NCI-H2171 (cell line): ENCODE measurements around the gene BABAM2.

Source experiments
- DNase-seq: peaks from one replicate; lab custom pipeline; 2025; lab: John Stamatoyannopoulos, UW

Gene BABAM2

DNA sequence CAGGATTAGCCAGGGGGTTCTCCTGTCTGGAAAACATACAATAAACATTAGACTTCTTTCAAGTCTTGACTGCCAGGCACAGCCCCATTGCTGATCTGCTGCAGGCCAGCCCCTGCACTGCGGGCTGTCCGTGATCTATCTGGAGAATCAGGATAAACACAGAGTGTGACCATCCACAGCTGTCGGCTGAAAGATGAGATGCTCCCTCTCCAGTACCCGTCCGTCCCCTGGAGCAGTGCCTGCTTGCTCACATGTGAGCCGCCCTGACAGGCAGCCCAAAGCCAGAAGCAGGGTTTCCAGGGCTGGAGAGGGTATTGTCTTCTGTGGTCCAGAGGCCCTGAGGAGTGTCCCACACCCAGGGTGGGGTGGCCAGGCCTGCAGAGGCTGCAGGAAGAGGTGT is 456.1 kb downstream of the BABAM2 start:
- DNase-seq, result no peak

DNA sequence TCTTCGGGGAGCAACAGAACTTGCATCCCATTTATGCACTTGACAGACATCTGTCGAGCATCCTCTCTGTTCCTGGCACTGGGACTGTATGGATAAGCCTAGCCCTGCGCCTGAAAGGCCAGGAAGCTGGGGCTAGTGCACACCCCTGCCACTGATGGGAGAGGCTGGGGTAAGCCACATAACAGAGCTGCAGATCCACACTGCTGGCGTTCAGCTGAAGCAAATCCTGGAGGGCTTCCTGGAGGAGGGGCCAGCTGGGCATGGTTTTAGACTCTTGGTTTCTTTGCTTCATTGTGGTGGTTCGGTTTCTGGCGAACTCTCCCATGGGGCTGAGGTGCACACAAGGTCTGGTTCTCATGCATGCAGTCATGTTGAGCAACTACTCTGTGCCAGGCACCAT is 456.7 kb downstream of the BABAM2 start:
- no peak for DNase-seq

DNA sequence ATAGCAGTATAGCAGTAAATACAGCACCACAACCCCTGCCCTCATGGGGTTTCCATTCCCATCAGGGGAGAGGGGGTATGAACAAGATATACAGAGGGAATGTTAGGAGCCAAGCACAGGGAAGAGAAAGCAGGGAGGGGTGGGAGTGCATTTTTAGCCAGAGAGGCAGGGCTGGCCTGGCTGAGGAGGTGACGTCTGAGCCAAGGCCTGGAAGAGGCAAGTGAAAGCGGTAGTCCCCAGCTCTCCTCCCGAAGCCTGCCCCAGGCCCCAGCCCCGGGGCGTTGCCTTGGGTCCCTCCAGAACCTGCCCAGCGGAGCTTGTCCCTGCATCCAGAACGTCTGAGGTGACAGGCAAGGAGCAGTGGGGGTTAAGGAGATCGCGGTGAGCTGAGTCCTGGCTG is 457.1 kb downstream of the BABAM2 start:
- no peak for DNase-seq

DNA sequence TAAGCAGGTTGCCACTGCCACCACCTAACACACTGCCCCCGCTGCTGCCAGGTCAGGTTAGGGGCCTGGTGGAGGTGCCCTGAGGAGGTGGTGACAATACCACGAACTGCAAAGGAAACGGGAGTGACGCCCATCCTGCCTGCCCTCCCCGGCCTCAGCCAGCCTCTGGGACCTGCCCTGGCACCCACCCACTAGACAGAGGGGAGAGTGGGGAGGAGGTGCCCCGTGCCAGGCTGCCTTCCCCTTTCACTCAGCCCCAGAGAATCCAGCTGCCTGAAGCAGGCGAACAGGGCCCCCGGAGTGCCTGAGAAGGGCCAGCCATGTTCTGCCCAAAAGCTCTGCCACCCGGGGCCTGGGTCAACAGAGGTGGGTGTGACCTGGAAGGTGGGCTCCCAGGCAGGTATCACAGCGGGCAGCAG is 457.6 kb downstream of the BABAM2 start:
- DNase-seq, result no peak

DNA sequence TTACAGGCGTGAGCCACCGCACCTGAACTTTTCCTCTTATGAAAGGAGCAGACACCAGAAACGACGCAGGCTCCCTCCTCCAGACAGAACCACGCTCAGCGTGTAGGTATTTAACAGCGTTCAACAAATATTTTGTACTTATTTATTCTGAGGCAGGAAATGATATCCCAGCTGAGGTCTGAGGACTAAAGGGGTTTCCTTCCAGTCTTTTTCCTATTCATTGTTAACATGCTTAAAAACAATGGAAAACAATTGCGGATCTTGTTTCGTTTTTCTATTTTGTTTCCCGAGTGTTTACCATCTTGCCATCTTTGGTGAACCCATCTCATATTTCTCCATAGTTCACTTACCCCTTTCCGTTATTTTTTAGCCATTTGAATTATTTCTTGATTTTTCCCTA is 458.4 kb downstream of the BABAM2 start:
- DNase-seq, result no peak

DNA sequence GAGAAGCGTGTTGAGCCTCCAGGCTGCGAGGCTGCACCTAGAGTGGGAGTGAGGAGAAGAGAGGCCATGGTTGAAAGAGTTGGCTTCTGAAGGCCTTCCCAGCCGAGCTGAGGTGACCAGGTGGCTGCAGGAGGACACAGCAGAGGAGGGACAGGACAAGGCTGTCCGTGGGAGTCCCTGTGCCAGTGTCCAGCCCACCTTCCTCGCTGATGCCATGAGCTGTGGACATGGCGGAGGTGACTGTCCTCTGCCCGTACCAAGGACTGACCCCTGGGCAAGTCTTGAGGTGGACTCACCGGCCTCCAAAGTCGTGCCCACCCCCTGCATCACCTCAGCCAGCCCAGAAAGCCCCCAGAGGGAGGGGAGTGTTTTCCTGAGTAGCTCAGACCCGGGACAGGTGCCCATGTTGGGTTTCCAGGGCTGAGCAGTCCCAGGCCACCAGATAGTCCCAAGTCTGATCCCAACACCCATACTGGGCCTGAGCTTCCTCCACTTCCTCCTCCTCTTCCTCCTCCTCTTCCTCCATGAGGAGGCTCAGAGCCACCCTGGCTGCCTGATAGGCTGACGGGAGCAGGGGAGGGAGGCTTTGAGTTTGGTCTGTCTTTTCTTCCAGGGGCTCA is 459.1 kb downstream of the BABAM2 start:
- DNase-seq, result no peak

DNA sequence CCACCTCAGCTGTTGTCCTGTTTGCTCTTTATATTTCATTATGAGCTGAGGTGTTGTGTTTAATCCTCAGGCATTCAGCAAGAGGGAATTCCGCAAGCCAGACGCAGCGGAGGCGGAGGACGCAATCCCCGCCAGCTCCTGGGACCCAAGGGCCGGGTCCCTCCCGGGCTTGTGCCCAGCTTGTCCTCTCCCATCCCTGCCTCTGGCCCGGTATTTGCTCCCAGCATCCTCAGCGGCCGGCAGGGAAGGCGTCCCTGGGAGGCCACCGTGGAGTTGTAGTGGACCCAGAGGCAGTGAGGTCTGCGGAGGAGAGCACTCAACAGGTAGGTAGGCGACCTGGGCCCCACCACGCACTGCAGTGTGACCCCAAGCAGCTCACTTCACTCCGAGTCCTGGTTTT is 459.7 kb downstream of the BABAM2 start:
- DNase-seq, result no peak

DNA sequence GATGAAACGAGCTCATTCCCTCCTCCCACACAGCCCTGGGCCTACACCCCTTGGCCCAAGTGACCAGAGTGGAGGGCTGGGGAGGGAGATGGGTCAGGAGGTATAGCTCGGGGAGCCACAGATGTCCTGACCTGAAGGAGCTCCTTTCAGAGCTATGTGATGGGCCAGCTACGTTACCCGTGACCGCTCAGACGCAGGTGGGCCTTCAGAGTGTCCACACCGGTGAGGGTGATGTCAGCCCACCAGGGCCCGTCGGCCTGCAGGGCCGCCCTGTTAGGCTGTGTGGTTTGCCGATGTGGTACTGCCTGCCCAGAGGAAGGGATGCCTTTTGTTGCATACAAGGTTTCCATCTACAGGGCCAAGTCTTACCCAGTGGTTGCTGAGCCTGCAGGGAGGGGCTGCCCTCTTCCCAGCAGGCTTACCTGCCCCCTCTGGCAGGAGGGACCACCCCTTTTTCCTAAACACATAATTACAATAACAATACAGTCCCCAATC is 460.3 kb downstream of the BABAM2 start:
- no peak for DNase-seq

DNA sequence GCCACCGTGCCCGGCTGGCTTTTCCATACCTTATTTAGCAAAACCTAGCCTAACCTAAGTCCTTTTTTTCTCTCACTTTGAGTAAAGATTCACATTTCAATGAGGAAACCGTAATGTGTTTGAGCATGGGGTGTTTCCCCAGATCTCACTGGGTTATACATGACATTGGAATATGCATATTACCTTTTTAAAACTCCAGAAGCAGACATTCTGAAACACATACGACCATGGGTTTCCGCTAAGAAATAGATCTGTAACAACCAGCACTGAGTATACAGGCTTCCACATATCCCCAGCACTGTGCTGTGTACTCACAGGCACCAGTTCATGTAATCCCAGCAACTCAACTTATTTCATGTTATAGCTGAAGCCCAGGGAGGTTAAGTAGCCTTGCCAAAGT is 461.1 kb downstream of the BABAM2 start:
- no peak for DNase-seq

DNA sequence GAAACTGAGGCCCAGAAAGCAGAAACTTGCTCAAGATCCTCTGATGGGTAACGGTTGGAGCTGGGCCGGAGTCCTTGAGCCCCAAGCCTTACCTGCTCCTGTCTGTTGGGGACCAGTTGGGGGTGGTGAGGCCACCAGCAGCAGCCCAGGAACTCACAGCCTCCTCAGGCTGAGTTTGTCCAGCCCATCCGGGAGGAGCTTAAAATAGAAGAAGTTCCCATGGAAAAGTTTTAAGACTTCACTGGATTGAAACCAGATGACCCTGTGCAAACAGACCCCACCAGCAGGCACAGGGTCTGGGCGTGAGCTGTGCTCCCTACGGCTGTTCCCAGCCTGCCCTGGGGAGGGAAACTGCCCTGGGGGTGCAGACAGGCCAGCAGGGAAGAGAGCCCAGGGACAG is 461.6 kb downstream of the BABAM2 start:
- no peak for DNase-seq

DNA sequence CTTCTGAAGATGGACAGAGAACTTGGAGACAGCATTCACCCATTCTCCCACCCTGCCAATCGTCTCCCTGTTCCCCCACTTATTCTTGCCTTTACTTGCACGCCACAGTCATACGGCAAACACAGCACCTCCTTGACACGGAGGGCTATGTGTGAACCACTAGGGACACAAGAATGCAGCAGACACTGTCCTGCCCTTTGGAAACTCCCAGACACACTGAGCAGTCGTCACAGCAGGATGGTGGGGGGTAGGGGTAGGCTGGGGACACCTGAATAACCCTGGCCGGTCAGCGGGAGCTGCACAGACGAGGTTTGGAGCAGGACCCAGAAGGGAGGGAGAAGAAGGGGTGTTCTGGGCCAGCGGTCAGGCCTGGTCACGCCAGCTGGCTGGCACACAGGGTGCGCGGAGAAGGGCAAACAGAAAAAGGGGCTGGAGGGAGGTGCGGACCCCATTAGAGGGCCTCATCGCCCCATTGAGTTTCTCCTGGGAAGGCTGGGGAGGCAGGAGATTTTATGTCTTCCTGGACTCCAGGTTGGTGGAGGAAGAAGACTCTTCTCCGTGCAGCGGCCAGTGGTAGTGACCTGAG is 462.2 kb downstream of the BABAM2 start:
- no peak for DNase-seq

DNA sequence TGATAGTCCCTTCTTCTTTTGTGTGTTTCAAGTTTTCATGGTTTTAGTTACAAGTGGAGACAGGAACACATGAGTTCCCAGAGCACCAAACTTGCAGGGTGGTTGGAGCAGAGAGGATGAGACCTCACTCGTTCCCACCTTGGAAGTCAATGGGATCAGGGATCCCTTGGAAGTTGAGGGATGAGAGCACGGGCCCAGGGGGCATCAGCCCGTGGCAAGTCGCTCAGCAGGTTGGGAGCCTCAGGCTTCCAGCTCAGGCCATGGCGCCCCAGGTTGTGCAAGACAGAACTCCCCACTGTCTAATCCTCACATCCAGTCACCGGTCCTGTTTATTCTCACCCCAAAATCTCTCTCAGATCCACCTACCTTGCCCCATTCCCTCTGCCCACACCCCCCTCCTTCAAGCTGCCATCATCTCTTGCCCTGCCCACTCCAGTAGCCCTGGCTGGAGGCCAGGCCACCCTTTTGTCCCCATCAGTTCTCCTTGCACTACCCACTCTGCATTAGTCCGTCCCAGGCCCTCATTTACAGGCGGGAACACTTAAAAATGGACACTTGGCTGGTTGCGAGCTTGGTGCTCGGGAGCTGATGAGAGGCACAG is 464.5 kb downstream of the BABAM2 start:
- no peak for DNase-seq

DNA sequence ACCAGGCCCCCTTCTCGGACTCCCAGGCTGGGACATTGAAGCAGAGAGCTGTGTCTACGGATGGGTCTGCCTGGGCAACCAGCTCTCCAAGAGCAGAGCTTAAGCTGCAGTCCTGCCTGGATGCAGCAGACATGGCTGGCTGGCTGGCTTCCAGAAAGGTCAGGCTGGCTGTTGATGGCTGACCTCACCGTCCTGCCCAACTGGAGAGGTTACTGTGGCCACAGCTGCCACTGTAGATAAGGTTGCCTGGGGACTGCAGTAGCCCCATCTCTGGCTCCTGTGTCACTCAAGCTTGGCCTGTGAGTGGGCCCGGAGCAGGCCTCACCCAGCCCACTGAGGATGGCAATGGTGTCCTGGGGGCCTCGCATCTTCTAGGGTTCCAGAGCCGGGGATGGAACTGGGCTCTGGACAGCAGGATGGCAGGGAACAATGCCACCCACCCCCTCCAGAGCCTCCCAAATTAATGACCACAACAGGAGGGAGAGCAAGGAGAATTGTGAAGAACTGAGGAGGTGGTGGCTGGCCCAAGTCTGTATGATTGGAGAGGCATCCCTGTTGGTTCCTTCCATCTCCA is 465.1 kb downstream of the BABAM2 start:
- DNase-seq, result no peak

DNA sequence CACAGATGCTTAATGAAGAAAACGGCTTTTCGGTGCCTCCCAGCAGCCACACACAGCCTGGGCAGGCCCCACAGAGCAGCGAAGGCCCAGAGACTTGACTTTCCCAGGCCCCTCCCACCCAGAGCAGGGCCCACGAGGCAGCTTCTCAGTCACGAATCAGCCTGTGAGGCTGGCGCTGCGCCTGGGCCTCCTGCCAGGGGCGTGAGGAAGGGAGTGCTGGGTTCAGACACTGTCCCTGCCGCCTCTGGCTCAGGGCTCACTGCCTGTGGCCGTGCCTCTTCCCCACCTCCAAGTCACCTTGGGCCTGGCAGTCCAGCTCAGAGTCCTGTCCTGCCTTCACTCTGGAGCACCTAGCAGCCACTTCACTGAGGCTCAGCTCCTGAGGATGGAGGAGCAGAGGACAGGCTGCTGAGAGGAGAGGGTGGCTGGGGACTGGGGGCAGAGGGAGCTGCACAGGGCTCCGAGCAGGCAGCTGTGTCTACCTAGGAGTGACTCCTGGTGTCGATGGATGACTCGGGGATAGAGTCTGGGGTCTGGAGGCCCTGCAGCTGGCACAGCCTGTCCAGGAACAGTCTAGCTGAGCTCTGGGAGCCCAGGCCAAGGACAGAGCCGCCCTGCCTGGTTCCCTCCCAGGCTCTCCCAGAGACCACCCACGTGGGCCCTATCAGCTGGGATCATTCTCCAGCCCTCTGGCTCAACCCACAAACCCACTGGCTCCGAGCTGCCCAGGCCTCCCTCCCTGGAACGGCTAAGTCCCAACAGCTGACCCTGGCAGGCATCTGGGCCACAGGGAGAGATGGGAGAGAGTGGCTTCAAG is 465.8 kb downstream of the BABAM2 start:
- DNase-seq, result no peak

DNA sequence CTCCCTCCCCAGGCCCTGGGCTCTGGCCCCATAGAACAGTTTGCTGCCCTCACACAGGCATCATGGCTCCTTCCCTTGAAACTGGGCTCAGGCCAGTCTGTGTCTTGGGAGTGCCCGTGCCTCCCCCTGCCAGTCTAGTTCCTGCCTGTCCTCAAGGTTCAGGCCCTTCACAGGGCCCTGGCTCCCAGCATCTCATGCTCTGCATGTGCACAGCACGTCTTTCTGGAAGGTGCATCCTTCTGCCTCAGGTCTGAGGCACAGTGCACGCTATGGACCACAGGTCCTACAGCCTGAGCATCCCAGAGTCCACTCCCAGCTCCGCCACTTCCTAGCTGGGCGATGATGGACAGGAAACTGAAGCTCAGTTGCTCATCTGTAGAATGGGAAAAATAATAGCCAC is 466.5 kb downstream of the BABAM2 start:
- DNase-seq, result no peak

DNA sequence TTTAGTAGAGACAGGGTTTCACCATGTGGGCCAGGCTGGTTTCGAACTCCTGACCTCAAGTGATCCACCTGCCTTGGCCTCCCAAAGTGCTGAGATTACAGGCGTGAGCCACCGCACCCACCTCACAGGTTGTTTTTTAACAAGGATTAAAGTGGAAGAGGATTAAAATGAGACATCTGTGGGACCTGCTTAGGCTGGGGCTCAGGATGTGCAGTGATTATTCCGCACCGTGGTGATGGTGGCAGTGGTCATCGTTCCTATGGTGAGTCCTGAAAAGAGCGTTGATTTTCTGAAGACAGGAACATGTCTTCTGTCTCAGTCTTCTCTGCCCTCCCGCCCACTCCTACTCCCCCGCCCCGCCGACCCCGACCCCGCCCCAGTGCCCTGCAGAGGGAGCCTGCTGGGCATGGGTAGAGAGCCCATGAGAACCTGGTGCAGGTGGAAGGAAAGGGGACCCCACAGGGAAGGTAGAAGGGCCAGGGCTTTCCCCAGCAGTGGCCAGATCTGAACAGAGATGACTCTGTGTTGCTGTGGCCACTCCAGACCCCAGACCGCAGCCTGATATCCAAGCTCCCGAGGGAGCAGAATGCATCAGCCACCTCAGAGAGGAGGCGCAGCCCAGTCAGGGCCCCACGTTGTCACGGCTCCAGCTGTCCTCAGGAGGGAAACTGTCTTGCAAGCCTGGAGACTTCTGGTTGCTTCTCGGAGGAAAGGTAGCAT is 467.6 kb downstream of the BABAM2 start:
- no peak for DNase-seq

DNA sequence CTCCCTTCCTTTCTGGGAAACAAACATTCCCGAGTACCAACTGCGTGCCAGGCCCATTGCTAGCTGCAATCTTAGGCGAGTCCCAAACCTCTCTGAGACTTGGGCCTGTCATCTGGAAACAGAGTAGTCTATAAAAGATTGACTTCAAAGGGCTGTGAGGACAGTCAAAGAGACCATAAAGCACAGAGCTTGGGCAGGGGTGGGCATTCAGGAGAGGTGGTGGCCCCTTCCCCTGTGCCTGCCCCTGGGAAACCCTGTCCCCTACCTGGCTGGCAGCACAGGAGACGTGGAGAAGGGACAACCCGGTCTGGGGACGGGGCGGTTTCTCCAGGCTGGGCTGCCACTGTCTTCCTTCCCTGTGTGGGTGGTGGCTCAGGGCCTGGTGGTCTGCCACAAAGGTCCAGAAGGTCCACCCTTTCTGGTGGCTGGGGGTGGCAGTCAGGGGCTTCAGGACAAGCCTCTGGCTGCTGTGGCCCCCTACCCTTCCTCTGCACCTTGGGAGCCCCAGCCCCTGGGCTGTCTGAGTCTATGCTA is 468.2 kb downstream of the BABAM2 start:
- no peak for DNase-seq

DNA sequence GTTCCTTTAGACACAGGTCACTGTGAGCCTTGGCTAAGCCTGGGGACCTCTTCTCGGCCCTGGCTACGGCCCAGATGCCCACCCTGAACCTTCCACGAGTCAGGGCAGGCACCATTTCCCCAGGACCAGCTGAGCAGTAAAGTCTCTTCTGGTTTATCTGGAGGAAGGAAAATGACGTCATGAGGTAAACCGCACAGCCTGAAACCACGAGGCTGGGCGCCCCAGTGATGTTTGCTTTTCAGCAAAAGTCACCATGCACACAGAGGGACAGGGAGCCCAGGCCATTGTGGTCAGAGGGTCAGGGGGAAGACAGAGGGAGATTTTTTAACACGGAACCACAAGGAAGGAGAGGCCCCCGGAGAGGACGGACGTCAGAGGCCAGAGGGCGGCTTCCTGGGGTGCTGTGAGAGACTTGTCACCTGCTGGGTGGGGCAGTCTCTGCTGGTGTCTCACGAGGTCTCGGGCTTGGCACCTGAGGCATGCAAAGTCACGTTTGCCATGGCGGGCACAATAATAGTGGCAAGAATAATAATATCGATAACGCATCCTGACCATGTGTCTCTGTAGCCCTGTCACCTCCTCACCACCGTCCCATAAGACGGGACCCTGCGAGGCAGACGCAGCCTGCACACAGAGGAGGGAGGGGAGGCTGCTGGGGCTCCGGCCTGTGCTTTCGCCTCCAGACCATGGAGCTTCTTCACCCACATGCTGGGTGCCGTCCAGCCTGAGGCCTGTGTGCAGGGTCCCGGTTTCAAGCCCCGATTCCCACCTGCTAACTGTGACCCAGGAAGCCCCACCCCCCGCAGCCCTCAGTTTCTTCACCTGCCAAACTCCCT is 468.9 kb downstream of the BABAM2 start:
- no peak for DNase-seq

DNA sequence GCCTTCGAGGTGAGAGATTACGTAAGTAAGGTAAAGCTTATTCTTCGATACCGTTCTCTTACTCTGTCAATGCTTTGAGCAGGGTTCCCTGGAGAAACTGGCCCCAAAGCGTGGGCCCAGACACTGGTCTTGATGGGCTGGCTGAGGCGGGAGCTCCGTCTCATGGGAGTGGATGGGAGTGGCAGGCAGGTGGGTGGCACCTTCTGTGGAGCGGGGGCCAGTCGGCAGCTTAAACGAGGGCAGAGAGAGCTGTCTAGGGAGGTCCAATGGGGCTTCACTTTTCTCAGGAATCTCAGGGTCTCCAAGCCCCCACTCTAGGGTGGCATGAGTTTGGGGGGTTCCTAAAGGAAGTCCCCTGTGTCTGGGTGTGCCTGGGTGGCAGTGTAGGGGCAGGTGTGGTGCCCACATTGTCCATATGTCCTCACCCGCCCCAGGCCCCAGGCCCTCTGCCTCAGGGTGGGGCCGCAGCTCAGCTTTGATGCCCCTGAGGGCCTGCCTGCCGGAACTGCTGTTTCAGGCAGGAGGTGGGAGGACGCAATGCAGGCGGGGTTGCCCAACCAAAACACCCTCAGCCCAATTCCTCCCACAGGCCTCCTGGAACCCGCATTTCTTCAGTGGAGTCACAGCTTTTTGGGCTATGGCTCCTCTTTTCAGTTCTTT is 469.7 kb downstream of the BABAM2 start:
- no peak for DNase-seq

DNA sequence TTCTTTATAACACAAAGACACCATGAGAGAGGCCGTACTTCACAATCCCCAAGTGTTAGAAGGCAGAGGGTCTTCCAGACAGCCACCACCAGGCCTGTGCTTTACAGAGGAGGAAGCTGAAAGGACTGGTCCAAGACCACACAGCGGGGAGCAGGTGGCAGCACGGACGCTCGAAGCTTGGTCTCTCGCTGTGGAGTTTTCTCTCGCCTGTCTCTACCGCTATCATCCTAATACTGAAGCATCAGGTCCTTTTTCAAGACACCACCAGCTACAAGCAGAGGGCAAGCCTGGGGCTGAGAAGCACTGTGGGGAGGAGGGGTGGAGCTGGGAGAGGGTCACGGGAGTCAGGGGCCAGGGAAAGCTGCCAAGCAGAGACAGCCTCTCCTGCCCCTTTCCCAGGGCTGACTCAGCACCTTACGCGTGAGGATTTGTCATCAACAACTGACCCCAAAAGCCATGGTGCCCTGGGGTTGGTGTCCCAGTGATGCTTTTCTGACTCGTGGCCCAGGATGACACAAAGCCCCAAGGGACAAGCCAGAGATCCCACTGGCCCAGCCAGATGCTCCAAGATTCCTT is 470.3 kb downstream of the BABAM2 start:
- DNase-seq, result no peak
